ENCODE measurements around the gene RAB28.

Gene RAB28

GRCh38 chr4:13522282-13523104, 38.4 kb upstream of the RAB28 start:
- TF ChIP-seq CTCF (conservative IDR thresholded peaks at IDR 0.05; ENCODE audit: low read length) = no peak
- DNase-seq (ENCODE audit: low read depth) = no peak
- no peak overlapping the region for H3K4me3 ChIP-seq (ENCODE audit: low read length)

DNA sequence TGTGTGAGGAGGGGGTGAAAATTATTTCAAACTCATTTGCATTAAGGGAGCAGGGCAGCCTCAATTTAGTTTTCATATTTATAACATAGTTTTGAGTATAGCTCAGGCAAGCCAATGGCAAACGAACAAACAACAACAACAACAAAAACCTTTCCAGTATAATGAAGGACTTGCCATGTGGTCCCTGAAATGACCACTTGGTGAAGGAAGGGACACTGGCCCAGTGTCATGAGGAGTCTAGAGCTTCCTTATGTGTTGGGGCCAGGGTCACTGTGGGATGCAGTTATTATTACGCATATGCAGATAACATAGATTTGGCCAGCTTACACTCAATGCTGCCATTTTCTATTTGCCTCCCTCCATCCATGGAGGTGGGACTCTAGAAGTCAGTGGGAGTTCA, 36.9 kb upstream of the RAB28 start:
- H3K4me3 ChIP-seq (ENCODE audit: low read length) = no peak overlapping the region
- no peak for TF ChIP-seq CTCF (conservative IDR thresholded peaks at IDR 0.05; ENCODE audit: low read length)
- no peak for DNase-seq (ENCODE audit: low read depth)

DNA sequence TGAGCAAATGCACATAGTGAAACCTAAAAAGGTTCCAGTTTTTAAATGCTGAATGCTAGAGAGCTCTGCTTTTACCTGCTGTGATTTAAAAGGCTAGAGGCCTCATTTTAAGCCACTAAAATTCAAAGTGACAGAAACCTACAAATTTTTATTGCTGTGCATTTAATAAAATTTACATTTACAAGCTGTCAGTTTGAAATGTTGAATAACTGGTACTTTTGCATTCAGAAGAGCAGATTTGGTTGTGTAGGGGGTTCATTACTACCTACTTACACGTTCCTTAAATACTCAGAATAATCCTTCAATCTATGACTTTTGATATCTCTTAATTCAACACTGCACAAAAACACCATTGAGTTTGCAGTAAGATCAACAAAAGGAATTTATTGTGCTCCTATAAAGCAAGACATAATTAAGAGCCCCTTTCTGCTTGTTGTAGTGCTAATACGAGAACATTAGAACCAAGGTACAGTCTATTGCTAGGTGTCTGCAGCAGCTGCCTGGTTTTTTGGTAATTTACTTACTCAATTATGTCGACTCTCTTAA, 32.2 kb upstream of the RAB28 start:
- no peak overlapping the region for H3K4me3 ChIP-seq (ENCODE audit: low read length)
- TF ChIP-seq CTCF (conservative IDR thresholded peaks at IDR 0.05; ENCODE audit: low read length) = no peak
- DNase-seq (ENCODE audit: low read depth) = no peak

DNA sequence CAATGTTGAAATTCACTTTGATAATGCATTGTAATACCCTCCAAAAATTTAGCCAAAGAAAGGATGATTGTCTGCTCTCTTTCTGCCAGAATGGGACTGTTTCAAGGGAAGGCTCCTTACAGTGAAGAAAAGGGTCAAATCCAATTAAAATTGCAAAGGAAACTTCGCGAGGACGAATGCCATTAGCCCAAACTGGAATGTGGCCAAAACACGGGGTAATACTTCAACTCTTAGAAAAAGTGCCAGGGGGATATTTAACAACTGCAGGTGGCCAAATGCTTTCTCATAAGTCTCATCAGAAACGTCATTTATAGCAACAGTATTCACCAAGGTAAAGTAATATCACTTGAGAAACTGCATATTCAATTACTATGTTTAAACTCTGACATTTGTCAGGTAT, 31.1 kb upstream of the RAB28 start:
- no peak for TF ChIP-seq CTCF (conservative IDR thresholded peaks at IDR 0.05; ENCODE audit: low read length)
- H3K4me3 ChIP-seq (ENCODE audit: low read length) = no peak overlapping the region
- DNase-seq (ENCODE audit: low read depth) = no peak

DNA sequence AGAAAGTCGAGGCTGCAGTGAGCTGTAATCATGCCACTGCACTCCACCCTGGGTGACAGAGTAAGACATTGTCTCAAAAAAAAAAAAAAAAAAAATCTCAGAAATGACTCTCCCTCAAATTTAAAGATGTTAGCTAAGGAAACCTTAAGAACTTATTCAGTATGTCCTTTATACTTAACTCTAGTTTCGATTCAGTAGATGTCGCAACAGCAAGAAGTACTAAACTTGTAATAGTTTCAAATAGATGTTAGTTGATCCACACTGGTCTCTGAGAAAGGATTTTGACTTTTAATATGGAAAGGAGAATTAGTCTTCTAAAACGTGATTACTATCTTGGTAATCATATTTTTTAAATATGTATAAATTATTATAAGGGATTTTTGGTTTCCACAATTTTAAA, 30.6 kb upstream of the RAB28 start:
- no peak overlapping the region for H3K4me3 ChIP-seq (ENCODE audit: low read length)
- TF ChIP-seq CTCF (conservative IDR thresholded peaks at IDR 0.05; ENCODE audit: low read length) = no peak
- DNase-seq (ENCODE audit: low read depth) = no peak

GRCh38 chr4:13511101-13511500, 27.0 kb upstream of the RAB28 start:
- DNase-seq (ENCODE audit: low read depth) = no peak
- TF ChIP-seq CTCF (conservative IDR thresholded peaks at IDR 0.05; ENCODE audit: low read length) = no peak
- no peak overlapping the region for H3K4me3 ChIP-seq (ENCODE audit: low read length)

DNA sequence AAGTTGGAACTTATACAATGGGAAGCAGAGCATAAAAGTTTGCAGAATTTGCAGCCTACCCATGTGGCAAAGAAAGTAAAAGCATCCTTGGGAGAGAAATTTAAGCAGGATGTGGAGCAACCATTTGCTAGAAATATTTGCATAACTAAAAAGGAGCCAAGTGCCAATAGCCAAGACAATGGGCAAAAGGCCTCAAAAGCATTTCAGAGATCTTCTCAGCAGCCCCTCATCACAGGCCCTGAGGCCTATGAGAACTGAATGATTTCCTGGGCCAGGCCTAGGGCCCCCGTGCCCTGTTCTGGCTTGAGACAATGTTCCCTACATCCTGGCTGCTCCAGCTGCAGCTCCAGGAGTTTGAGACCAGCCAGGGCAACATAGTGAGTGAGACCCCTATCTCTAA, 25.3 kb upstream of the RAB28 start:
- H3K4me3 ChIP-seq (ENCODE audit: low read length) = no peak overlapping the region
- no peak for DNase-seq (ENCODE audit: low read depth)
- TF ChIP-seq CTCF (conservative IDR thresholded peaks at IDR 0.05; ENCODE audit: low read length) = no peak
